WTC11 (cell line): ENCODE data around the gene CCDC191. TPM values are rescaled to one million over a fixed set of nuclear protein-coding genes. Genes with fewer than 3 reads are reported as not detected.

Experiments used
- ATAC-seq: fragments of 200-7000 bp; cut with Tn5 transposase; 2 replicates; pipeline ENCODE4 v1.10.0; 2021; ENCODE audit warnings: mild to moderate bottlenecking, moderate library complexity
- CTCF ChIA-PET: fragments of 300-600 bp; sonication (Branson Sonifier 250); formaldehyde crosslinking; loops from one replicate; lab custom pipeline; 2021; ENCODE audit warnings: antibody characterized with exemption; lab: Charles Lee
- POLR2A ChIA-PET: fragments of 350-600 bp; sonication (Branson Sonifier 250); formaldehyde crosslinking; loops from one replicate; lab custom pipeline; 2021; ENCODE audit warnings: antibody characterized with exemption; lab: Charles Lee
- DNase-seq: peaks from one replicate; pipeline ENCODE4 v3.0.0; 2021; ENCODE audit warnings: low spot score
- H3K27ac Mint-ChIP-seq: 2 replicates; pipeline ENCODE4 v1.8.0; 2021; ENCODE audit warnings: mixed read lengths
- H3K27me3 Mint-ChIP-seq: 2 replicates; pipeline ENCODE4 v1.8.0; 2021; ENCODE audit warnings: low read depth, mild to moderate bottlenecking, moderate library complexity, mixed read lengths
- H3K36me3 Mint-ChIP-seq: 2 replicates; pipeline ENCODE4 v1.8.0; 2021; ENCODE audit warnings: mixed read lengths
- H3K4me1 Mint-ChIP-seq: 2 replicates; pipeline ENCODE4 v1.8.0; 2022; ENCODE audit warnings: mixed read lengths
- H3K4me3 Mint-ChIP-seq: 2 replicates; pipeline ENCODE4 v1.8.0; 2021; ENCODE audit warnings: mild to moderate bottlenecking, moderate library complexity, mixed read lengths
- H3K9me3 Mint-ChIP-seq: 2 replicates; pipeline ENCODE4 v1.8.0; 2021; ENCODE audit warnings: mixed read lengths
- AR ChIP-seq: fragments of 250-450 bp; sonication (Bioruptor Pico); IDR thresholded peaks from 2 replicates; pipeline ENCODE4 v1.9.0; 2021; ENCODE audit warnings: mild to moderate bottlenecking
- ATF1 ChIP-seq: sonication (generic); formaldehyde crosslinking; IDR thresholded peaks from 2 replicates; pipeline ENCODE4 v1.8.1; 2023; ENCODE audit warnings: mild to moderate bottlenecking, moderate library complexity, missing genetic modification reagents
- ATF2 ChIP-seq: sonication (generic); formaldehyde crosslinking; IDR thresholded peaks from 2 replicates; pipeline ENCODE4 v1.8.1; 2022; ENCODE audit warnings: low read depth, missing genetic modification reagents, borderline replicate concordance
- E2F1 ChIP-seq: sonication (generic); formaldehyde crosslinking; IDR thresholded peaks from 2 replicates; pipeline ENCODE4 v1.8.0; 2022; ENCODE audit warnings: mild to moderate bottlenecking, missing genetic modification reagents
- E2F4 ChIP-seq: sonication (generic); formaldehyde crosslinking; IDR thresholded peaks from 2 replicates; pipeline ENCODE4 v1.8.1; 2022; ENCODE audit warnings: low read depth, mild to moderate bottlenecking, moderate library complexity, missing genetic modification reagents, borderline replicate concordance
- ERG ChIP-seq: fragments of 250-450 bp; sonication (Bioruptor Pico); IDR thresholded peaks from 2 replicates; pipeline ENCODE4 v1.8.0; 2021; ENCODE audit warnings: mild to moderate bottlenecking
- ESRRA ChIP-seq: sonication (generic); formaldehyde crosslinking; IDR thresholded peaks from 2 replicates; pipeline ENCODE4 v1.8.1; 2022; ENCODE audit warnings: mild to moderate bottlenecking, missing genetic modification reagents, borderline replicate concordance
- FOXJ3 ChIP-seq: sonication (generic); formaldehyde crosslinking; IDR thresholded peaks from 2 replicates; pipeline ENCODE4 v1.9.0; 2021; ENCODE audit warnings: missing genetic modification reagents, mild to moderate bottlenecking, borderline replicate concordance
- FOXP1 ChIP-seq: sonication (generic); formaldehyde crosslinking; IDR thresholded peaks from 2 replicates; pipeline ENCODE4 v1.8.0; 2022; ENCODE audit warnings: missing genetic modification reagents, mild to moderate bottlenecking, moderate library complexity, borderline replicate concordance
- IRF1 ChIP-seq: sonication (generic); formaldehyde crosslinking; IDR thresholded peaks from 2 replicates; pipeline ENCODE4 v1.8.0; 2023; ENCODE audit warnings: missing genetic modification reagents
- JAZF1 ChIP-seq: fragments of 250-450 bp; sonication (Bioruptor Pico); IDR thresholded peaks from 2 replicates; pipeline ENCODE4 v1.9.0; 2021; ENCODE audit warnings: moderate library complexity, mild to moderate bottlenecking, inconsistent platforms
- JUN ChIP-seq: sonication (generic); formaldehyde crosslinking; IDR thresholded peaks from 2 replicates; pipeline ENCODE4 v1.8.0; 2023; ENCODE audit warnings: mild to moderate bottlenecking, missing genetic modification reagents
- KAT7 ChIP-seq: sonication (generic); formaldehyde crosslinking; IDR thresholded peaks from 2 replicates; pipeline ENCODE4 v1.8.1; 2023; ENCODE audit warnings: missing genetic modification reagents, mild to moderate bottlenecking, borderline replicate concordance
- MYBL2 ChIP-seq: sonication (generic); formaldehyde crosslinking; IDR thresholded peaks from 2 replicates; pipeline ENCODE4 v1.8.1; 2023; ENCODE audit warnings: mild to moderate bottlenecking, moderate library complexity, missing genetic modification reagents
- NR3C1 ChIP-seq: sonication (generic); formaldehyde crosslinking; conservative IDR thresholded peaks from 2 replicates; pipeline ENCODE4 v1.8.1; 2023; ENCODE audit warnings: low read depth, mild to moderate bottlenecking, missing genetic modification reagents
- PRRX2 ChIP-seq: fragments of 250-450 bp; sonication (Bioruptor Pico); IDR thresholded peaks from 2 replicates; pipeline ENCODE4 v1.8.0; 2021; ENCODE audit warnings: mild to moderate bottlenecking
- RELA ChIP-seq: sonication (generic); formaldehyde crosslinking; IDR thresholded peaks from 2 replicates; pipeline ENCODE4 v1.8.1; 2022; ENCODE audit warnings: missing genetic modification reagents, mild to moderate bottlenecking, borderline replicate concordance
- SMAD4 ChIP-seq: sonication (generic); formaldehyde crosslinking; IDR thresholded peaks from 2 replicates; pipeline ENCODE4 v1.8.0; 2022; ENCODE audit warnings: mild to moderate bottlenecking, missing genetic modification reagents
- SOX15 ChIP-seq: fragments of 250-450 bp; sonication (Bioruptor Pico); IDR thresholded peaks from 2 replicates; pipeline ENCODE4 v1.9.0; 2021; ENCODE audit warnings: mild to moderate bottlenecking
- ZBTB21 ChIP-seq: sonication (generic); formaldehyde crosslinking; IDR thresholded peaks from 2 replicates; pipeline ENCODE4 v1.8.1; 2023; ENCODE audit warnings: mild to moderate bottlenecking, missing genetic modification reagents, borderline replicate concordance
- ZBTB43 ChIP-seq: sonication (generic); formaldehyde crosslinking; IDR thresholded peaks from 2 replicates; pipeline ENCODE4 v1.8.1; 2023; ENCODE audit warnings: mild to moderate bottlenecking, missing genetic modification reagents
- ZNF219 ChIP-seq: sonication (generic); formaldehyde crosslinking; IDR thresholded peaks from 2 replicates; pipeline ENCODE4 v1.8.0; 2023; ENCODE audit warnings: missing genetic modification reagents, mild to moderate bottlenecking, borderline replicate concordance
- ZNF263 ChIP-seq: sonication (generic); formaldehyde crosslinking; IDR thresholded peaks from 2 replicates; pipeline ENCODE4 v1.8.1; 2022; ENCODE audit warnings: low read depth, mild to moderate bottlenecking, moderate library complexity, missing genetic modification reagents
- total RNA-seq: library from RNA; stranded (reverse); gene quantifications from 3 replicates; pipeline ENCODE4 v1.2.3, GENCODE V29; 2021

The CCDC191 gene
- total RNA-seq, 1 experiment from 2014 or later, result 1.6 TPM

GRCh38 chr3:113966172-113966571 is 90.2 kb downstream of the CCDC191 start:
- ATAC-seq (peak; percentile 90), DNase-seq (no peak)
- H3K4me3 Mint-ChIP-seq, result no peak overlapping the region
- H3K27me3 Mint-ChIP-seq, result no peaks in the 10 kb centered on the region
- no peak overlapping the region for H3K27ac Mint-ChIP-seq
- TF ChIP-seq AR (no peak), FOXP1 (CRISPR knock-in tag) (no peak), JAZF1 (CRISPR knock-in tag) (no peak), ZNF219 (no peak), ATF2 (CRISPR knock-in tag) (no peak), SOX15 (CRISPR knock-in tag) (no peak), E2F4 (CRISPR knock-in tag) (no peak), ESRRA (CRISPR knock-in tag) (no peak), ZNF263 (CRISPR knock-in tag) (no peak), MYBL2 (no peak), PRRX2 (no peak), ATF1 (CRISPR knock-in tag) (no peak), E2F1 (CRISPR knock-in tag) (no peak), IRF1 (CRISPR knock-in tag) (no peak), ZBTB21 (CRISPR knock-in tag) (no peak), ERG (CRISPR knock-in tag) (no peak)
- ChIA-PET POLR2A (no interaction called here), CTCF (interaction anchor here (0.6 kb wide), 1 partner anchor 189 kb away, joined by 3 read pairs; no protein-coding TSS in a partner anchor)
- peaks cover under 1% of the 10 kb centered on the region; the same call in 1 of the 2 replicates for H3K36me3 Mint-ChIP-seq
- peaks cover under 1% of the 10 kb centered on the region for H3K9me3 Mint-ChIP-seq
- H3K4me1 Mint-ChIP-seq, result peaks cover 21% of the 10 kb centered on the region

GRCh38 chr3:113963879-113964278 is 92.4 kb downstream of the CCDC191 start:
- no peaks in the 10 kb centered on the region for H3K9me3 Mint-ChIP-seq
- H3K4me3 Mint-ChIP-seq, result no peak overlapping the region
- ChIA-PET CTCF (interaction anchor here (0.6 to 0.8 kb wide), 2 partner anchors 267 to 327 kb away, joined by 3 read pairs; partner anchors contain the start of gene USF3), POLR2A (no interaction called here)
- ATAC-seq, result no peak
- H3K27me3 Mint-ChIP-seq, result no peaks in the 10 kb centered on the region
- H3K36me3 Mint-ChIP-seq, result peaks cover 7% of the 10 kb centered on the region
- no peak for TF ChIP-seq ZBTB43 (CRISPR knock-in tag)
- TF ChIP-seq NR3C1, result no peak
- TF ChIP-seq FOXP1 (CRISPR knock-in tag), result no peak
- no peak for TF ChIP-seq SMAD4 (CRISPR knock-in tag)
- no peak for TF ChIP-seq E2F4 (CRISPR knock-in tag)
- no peak for TF ChIP-seq SOX15 (CRISPR knock-in tag)
- TF ChIP-seq FOXJ3 (CRISPR knock-in tag), result no peak
- no peak for TF ChIP-seq KAT7 (CRISPR knock-in tag)
- TF ChIP-seq RELA (CRISPR knock-in tag), result no peak
- no peak for TF ChIP-seq JUN (CRISPR knock-in tag)
- no peak overlapping the region for H3K27ac Mint-ChIP-seq
- H3K4me1 Mint-ChIP-seq, result peaks cover 15% of the 10 kb centered on the region
- DNase-seq, result no peak
